ENCODE data around the gene FAM118B. TPM values are rescaled to one million over a fixed set of nuclear protein-coding genes. Genes with fewer than 3 reads are reported as not detected.

The FAM118B gene
- total and polyA plus RNA-seq, 8 donors, result 2.5 to 9.0 (median 3.7) TPM

- H3K9me3 ChIP-seq, result no peaks in the 10 kb centered on the region
- DNase-seq, result no peak
- H3K27me3 ChIP-seq, result no peaks in the 10 kb centered on the region
- no peaks in the 10 kb centered on the region for H3K36me3 ChIP-seq
- 86 to 87% methylated on average over 5 of the region's 5 CpGs for WGBS, 2 donors
- H3K4me1 ChIP-seq, result peaks cover 0 to 18% (median 3%) of the 10 kb centered on the region in 3 donors
- intact Hi-C loops (cut with DNase I), result no loop called here
- no peak overlapping the region for H3K27ac ChIP-seq
- no peak overlapping the region for H3K4me3 ChIP-seq
- FAIRE-seq, result no peak
- ATAC-seq, result no peak
- TF ChIP-seq CTCF (IDR thresholded peaks at IDR 0.05), result no peak
Observed at GRCh38 chr11:126280595-126280994, 69.0 kb downstream of the FAM118B start.

DNA sequence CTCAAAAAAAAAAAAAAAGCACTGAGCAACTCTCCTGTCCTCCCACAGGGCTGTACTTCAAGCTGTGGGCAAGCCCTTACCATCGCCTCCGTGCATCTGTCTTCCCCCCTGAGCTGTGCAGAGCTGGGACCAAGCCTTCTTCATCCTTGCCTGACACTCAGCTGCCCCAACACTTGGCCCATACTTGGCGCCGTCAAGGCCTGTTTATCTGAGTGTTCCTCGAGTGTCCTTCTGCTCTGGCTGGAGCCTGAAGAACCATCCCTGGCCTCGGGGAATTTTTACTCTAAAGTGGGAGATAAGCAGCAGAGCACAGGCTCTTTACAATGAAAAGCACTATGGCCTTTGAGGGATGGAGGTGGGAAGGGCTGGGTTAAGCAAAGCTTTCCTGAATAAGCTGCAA lies 69.7 kb downstream of the FAM118B start:
- H3K36me3 ChIP-seq, result no peaks in the 10 kb centered on the region
- TF ChIP-seq CTCF (IDR thresholded peaks at IDR 0.05), result no peak
- no peaks in the 10 kb centered on the region for H3K9me3 ChIP-seq
- H3K27me3 ChIP-seq, result no peaks in the 10 kb centered on the region
- WGBS, 2 donors, result 78 to 82% methylated on average over 6 of the region's 6 CpGs
- H3K27ac ChIP-seq, result no peak overlapping the region
- DNase-seq (no peak), FAIRE-seq (no peak), ATAC-seq (no peak)
- peaks cover 0 to 18% (median 3%) of the 10 kb centered on the region in 3 donors for H3K4me1 ChIP-seq
- H3K4me3 ChIP-seq, result no peak overlapping the region
- intact Hi-C loops (cut with DNase I), result no loop called here

GRCh38 chr11:126281666-126282175 lies 70.1 kb downstream of the FAM118B start:
- ATAC-seq (no peak), FAIRE-seq (no peak), DNase-seq (no peak)
- H3K27me3 ChIP-seq, result no peaks in the 10 kb centered on the region
- TF ChIP-seq CTCF (IDR thresholded peaks at IDR 0.05), result no peak
- peak overlapping the region in 1 of 4 donors; percentile 88 for H3K27ac ChIP-seq
- 89 to 97% methylated on average over 10 of the region's 10 CpGs for WGBS, 2 donors
- peaks cover 0 to 18% (median 3%) of the 10 kb centered on the region in 3 donors for H3K4me1 ChIP-seq
- no peaks in the 10 kb centered on the region for H3K36me3 ChIP-seq
- no peak overlapping the region for H3K4me3 ChIP-seq
- no peaks in the 10 kb centered on the region for H3K9me3 ChIP-seq
- intact Hi-C loops (cut with DNase I), result no loop called here

DNA sequence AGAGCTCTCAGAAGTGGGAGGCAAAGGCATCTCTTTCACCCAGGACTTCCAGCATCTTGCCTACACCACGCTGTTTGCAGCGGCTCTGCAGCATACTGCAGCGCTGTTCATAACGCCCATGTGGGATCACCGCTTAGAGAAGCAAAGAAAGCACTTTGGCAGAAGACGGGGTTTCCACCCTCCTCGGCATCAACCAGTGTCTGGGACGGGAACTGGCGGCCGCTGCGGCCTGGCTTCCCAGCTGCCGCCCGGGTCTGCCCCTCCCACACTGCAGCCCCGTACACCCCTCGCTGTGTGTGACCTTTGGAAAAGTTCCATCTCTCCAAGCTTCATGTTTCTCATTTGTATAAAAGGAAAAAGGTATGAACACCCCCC lies 70.8 kb downstream of the FAM118B start:
- TF ChIP-seq CTCF (IDR thresholded peaks at IDR 0.05), result no peak

More for the DNA sequence above, 70.8 kb downstream of the FAM118B start:
- DNase-seq (peak in 4 of 6 donors; percentile 34 to 71 (median 44)), FAIRE-seq (no peak), ATAC-seq (peak; percentile 56 to 75 (median 70))
- intact Hi-C loops (cut with DNase I), result no loop called here
- H3K4me1 ChIP-seq, result peaks cover 0 to 18% (median 3%) of the 10 kb centered on the region in 3 donors
- WGBS, 2 donors, result 2% methylated on average over 15 of the region's 15 CpGs
- no peaks in the 10 kb centered on the region for H3K27me3 ChIP-seq
- H3K9me3 ChIP-seq, result no peaks in the 10 kb centered on the region
- peak overlapping the region; percentile 56 to 77 (median 72) for H3K4me3 ChIP-seq
- no peaks in the 10 kb centered on the region for H3K36me3 ChIP-seq
- peak overlapping the region; percentile 84 to 90 (median 88) for H3K27ac ChIP-seq
